Aorta (tissue), 5 donors: Measurements from ENCODE around the gene IDH2. TPM values are rescaled to one million over a fixed set of nuclear protein-coding genes. Genes with fewer than 3 reads are reported as not detected.

Source experiments
- ATAC-seq: fragments of 200-7000 bp; cut with Tn5 transposase; one replicate; pipeline ENCODE4 v1.9.1; 2022; ENCODE audit warnings: moderate library complexity; ENCODE audit not compliant: low FRiP score
- DNase-seq, 2 donors: peaks; one replicate each; pipeline ENCODE4 v3.0.0-alpha.2; 2020
- H3K27ac ChIP-seq, 2 donors: one replicate each; pipeline ENCODE4 v1.5.1; 2013; ENCODE audit warnings: low read length in 2 of 2, mild to moderate bottlenecking in 2 of 2, moderate library complexity in 2 of 2, control low read depth in 1 of 2, inconsistent platforms in 1 of 2, low read depth in 1 of 2
- H3K27me3 ChIP-seq, 2 donors: one replicate each; pipeline ENCODE4 v1.6.1; 2013; ENCODE audit warnings: control low read depth in 1 of 2, low read length in 1 of 2, mild to moderate bottlenecking in 1 of 2, moderate library complexity in 1 of 2; ENCODE audit not compliant: insufficient read depth in 2 of 2, control insufficient read depth in 1 of 2
- H3K36me3 ChIP-seq, 2 donors: one replicate each; pipeline ENCODE4 v1.6.1; 2013; ENCODE audit warnings: control low read depth in 1 of 2, low read length in 1 of 2, mild to moderate bottlenecking in 1 of 2; ENCODE audit not compliant: insufficient read depth in 2 of 2, control insufficient read depth in 1 of 2
- H3K4me1 ChIP-seq, 2 donors: one replicate each; pipeline ENCODE4 v1.6.1; 2013; ENCODE audit warnings: low read length in 2 of 2, control low read depth in 1 of 2, mild to moderate bottlenecking in 1 of 2, moderate library complexity in 1 of 2; ENCODE audit not compliant: insufficient read depth in 2 of 2, control insufficient read depth in 1 of 2
- H3K4me3 ChIP-seq, 2 donors: one replicate each; pipeline ENCODE4 v1.5.1; 2013; ENCODE audit warnings: low read length in 2 of 2, control low read depth in 1 of 2, mild to moderate bottlenecking in 1 of 2
- H3K9me3 ChIP-seq: one replicate; pipeline ENCODE4 v1.6.1; 2013; ENCODE audit warnings: mild to moderate bottlenecking, low read length; ENCODE audit not compliant: control insufficient read depth
- WGBS, 2 donors: extraction: QIAGEN DNeasy Blood & Tissue Kit; methylation state at CpG; one replicate each; pipeline ENCODE4 v1.1.7; 2013; 5-methylcytosine and 5-hydroxymethylcytosine counted together
- intact Hi-C, 2 donors: fragments of 100-400 bp; cut with DNase I; formaldehyde crosslinking; loops; one replicate each; pipeline versions ENCODE4 v1.14.2 to v1.15.0; 2022
- polyA plus RNA-seq, 2 donors: library from polyadenylated mRNA; stranded (reverse); fragments of 200-250 nt; gene quantifications; one replicate each; pipeline ENCODE4 v1.2.3, GENCODE V29; 2013
- total RNA-seq, 2 donors: library from RNA; stranded (reverse); fragmentation: NEBNext Ultra II Directional; extraction: Animal tissue kit (Norgen Biotek cat#: 25700); gene quantifications; one replicate each; pipeline ENCODE4 v1.2.1, GENCODE V29; 2021
- donor health status: healthy with polysubstance abuse.
- donor health status: Bipolar disorder and iron deficiency.
- donor health status: DM: no; HTN: no; CAD: no.
- donor health status: DM: no; HTN: no; CAD: no.
- donor health status: DM: yes; HTN: yes; CAD: no.

Gene IDH2
- total and polyA plus RNA-seq, 4 donors: 18.8 to 37.5 (median 31.4) TPM

DNA sequence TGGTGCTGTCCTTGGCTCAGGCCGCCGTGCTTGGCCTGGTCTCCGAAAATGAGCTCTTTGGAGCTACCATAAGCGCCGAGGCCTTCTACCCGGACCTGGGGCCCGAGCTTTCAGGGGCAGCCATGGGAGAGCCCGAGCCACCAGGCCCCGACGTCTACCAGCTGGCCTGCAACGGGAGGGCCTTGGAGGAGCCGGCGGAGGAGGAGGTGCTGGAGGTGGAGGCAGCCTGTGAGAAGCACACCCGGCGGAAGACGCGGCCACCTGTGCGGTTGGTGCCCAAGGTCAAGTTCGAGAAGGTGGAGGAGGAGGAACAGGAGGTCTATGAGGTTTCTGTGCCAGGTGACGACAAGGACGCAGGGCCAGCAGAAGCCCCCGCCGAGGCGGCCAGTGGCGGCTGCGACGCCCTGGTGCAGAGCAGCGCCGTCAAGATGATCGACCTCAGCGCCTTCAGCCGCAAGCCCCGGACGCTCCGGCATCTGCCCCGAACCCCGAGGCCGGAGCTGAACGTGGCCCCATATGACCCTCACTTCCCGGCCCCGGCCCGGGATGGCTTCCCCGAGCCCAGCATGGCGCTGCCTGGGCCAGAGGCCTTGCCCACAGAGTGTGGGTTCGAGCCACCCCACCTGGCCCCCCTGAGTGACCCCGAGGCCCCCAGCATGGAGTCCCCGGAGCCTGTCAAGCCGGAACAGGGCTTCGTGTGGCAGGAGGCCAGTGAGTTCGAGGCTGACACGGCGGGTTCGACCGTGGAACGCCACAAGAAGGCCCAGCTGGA, 34.9 kb downstream of the IDH2 start:
- ATAC-seq: no peak
- Histone ChIP-seq H3K9me3 (no peaks in the 10 kb centered on the region), H3K4me3 (no peak overlapping the region), H3K4me1 (no peaks in the 10 kb centered on the region), H3K36me3 (no peaks in the 10 kb centered on the region), H3K27me3 (no peaks in the 10 kb centered on the region), H3K27ac (no peak overlapping the region)
- 92 to 94% methylated on average over 48 to 55 of the region's 55 CpGs for WGBS, 2 donors
- intact Hi-C loops: loop anchor here in 1 of 2 donors (5.0 kb wide), 1 partner anchor 155 kb away; the partner anchor contains the start of gene ARPIN
- no peak for DNase-seq

GRCh38 chr15:90065682-90066049, 36.6 kb downstream of the IDH2 start:
- Histone ChIP-seq H3K27me3 (no peaks in the 10 kb centered on the region), H3K4me3 (no peak overlapping the region), H3K27ac (no peak overlapping the region), H3K36me3 (no peaks in the 10 kb centered on the region), H3K4me1 (no peaks in the 10 kb centered on the region), H3K9me3 (no peaks in the 10 kb centered on the region)
- WGBS, 2 donors: 80 to 84% methylated on average over 7 of the region's 7 CpGs
- no peak for DNase-seq
- no peak for ATAC-seq
- intact Hi-C loops: loop anchor here in 1 of 2 donors (5.0 kb wide), 1 partner anchor 153 kb away; the partner anchor contains the start of gene ARPIN

DNA sequence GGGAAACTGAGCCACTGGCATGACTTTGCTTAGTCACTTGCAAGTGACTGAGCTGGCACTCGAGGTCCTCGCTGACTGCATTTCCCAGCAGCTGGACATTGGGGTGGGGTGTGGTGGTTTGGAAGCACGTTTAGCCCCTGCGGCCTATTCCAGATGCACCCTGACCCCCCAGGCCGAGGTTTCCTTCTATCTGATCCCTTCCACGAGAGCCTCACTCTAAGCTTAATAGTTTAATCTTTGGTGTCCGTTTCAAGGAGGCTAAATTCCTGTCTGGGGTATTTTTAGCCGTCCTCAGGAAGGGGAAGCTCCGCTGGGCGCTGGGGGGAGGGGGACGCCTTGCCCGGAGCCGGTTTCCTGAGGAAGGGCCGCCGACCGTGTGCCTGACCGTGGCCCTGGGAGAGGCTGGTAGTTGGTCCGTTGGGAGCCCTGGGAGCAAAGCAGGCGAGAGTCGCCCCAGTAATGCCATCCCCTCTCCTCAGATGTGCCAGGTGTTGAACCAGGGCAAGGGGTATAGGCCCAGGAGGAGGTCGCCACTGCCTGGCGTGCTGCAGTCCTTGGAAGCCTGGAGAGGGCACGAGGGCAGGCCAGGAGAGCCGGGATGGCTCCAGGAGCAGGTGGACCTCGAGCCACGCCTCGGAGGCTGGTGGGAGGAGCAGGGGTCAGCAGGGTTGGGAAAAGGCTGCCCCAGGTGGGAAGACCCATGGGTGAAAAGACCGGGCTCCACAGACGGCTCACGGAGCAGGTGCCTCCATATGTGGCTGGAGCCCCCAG, 37.2 kb downstream of the IDH2 start:
- no peaks in the 10 kb centered on the region for H3K4me1 ChIP-seq

DNA sequence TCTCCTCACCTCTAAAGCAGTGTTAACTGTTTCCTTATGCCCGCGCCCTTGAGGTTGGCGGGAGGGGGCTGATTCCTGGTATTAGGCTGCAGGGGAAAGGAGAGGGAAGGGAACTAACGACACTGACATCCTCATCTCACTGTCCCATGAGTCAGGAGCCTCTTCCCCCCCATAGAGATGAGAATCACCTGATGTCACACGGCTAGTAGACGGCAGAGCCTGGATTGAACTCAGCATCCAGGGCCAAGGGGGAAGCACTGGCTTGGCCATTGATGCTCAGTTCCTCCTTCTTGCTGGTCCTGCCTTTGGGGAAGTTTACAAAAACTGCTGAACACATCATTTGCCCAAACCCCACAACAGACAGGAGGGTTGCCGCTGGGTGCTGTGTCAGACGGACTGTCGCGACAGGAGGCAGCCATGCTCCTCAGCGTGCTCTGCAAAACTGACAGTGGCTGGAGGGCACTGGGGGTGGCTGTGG, 38.5 kb downstream of the IDH2 start:
- no peak overlapping the region for H3K27ac ChIP-seq
- WGBS, 2 donors: 93 to 95% methylated on average over 11 of the region's 11 CpGs
- DNase-seq: peak in 1 of 2 donors; percentile 86
- peak; percentile 31 for ATAC-seq
- H3K9me3 ChIP-seq: no peaks in the 10 kb centered on the region
- H3K4me3 ChIP-seq: no peak overlapping the region
- no peaks in the 10 kb centered on the region for H3K27me3 ChIP-seq
- H3K4me1 ChIP-seq: no peaks in the 10 kb centered on the region
- intact Hi-C loops: no loop called here
- no peaks in the 10 kb centered on the region for H3K36me3 ChIP-seq

More for the DNA sequence above, 37.2 kb downstream of the IDH2 start:
- WGBS, 2 donors: 30 to 32% methylated on average over 30 of the region's 30 CpGs
- H3K27ac ChIP-seq: peak overlapping the region in 1 of 2 donors; percentile 55
- ATAC-seq: peak; percentile 51
- H3K9me3 ChIP-seq: no peaks in the 10 kb centered on the region
- no peaks in the 10 kb centered on the region for H3K27me3 ChIP-seq
- no peaks in the 10 kb centered on the region for H3K36me3 ChIP-seq
- intact Hi-C loops: loop anchor here in 1 of 2 donors (5.0 kb wide), 1 partner anchor 153 kb away; the partner anchor contains the start of gene ARPIN
- no peak overlapping the region for H3K4me3 ChIP-seq
- DNase-seq: peak in 1 of 2 donors; percentile 89

DNA sequence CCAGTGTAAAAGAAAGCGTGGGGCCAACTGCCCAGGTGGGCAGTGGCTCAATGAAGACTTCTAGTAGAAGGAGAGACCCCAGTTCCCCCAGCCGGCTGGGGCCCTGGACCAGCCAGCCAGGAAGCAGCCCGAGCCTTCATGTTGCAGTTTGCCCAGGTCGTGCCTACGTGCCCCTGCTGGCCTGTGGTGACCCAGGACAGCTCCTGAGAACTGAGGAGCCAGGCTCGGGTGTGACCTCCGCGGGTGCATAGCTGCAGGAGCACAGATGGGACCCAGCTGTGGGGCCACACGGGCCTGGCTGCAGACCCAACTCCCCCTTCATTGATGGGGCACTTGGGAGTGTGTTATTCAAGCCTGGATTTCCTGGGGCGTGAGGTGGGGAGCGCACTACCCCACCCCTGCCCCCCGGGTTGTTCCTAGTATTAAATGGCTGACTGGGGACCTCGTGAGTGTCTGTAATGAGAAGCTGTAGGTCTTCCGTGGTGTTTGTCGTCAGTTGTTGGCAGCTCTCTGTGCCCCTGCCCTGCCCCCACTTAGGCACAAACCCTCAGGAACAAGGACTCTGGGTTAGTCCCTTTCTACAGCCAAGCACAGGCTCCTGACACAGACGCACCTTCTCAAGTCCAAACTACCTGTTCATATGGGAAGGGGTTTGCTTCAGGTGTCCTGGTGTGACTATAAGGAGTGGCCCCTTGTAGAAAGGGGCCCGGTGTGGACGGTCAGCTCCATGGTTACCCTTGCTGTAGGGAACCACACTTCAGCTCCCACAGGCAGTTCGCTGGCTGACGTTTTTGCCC, 39.1 kb downstream of the IDH2 start:
- Histone ChIP-seq H3K4me3 (no peak overlapping the region), H3K9me3 (no peaks in the 10 kb centered on the region), H3K4me1 (no peaks in the 10 kb centered on the region), H3K36me3 (no peaks in the 10 kb centered on the region), H3K27me3 (no peaks in the 10 kb centered on the region), H3K27ac (no peak overlapping the region)
- WGBS, 2 donors: 79 to 81% methylated on average over 19 to 20 of the region's 20 CpGs
- DNase-seq (peak in 1 of 2 donors; percentile 69), ATAC-seq (no peak)
- intact Hi-C loops: no loop called here

DNA sequence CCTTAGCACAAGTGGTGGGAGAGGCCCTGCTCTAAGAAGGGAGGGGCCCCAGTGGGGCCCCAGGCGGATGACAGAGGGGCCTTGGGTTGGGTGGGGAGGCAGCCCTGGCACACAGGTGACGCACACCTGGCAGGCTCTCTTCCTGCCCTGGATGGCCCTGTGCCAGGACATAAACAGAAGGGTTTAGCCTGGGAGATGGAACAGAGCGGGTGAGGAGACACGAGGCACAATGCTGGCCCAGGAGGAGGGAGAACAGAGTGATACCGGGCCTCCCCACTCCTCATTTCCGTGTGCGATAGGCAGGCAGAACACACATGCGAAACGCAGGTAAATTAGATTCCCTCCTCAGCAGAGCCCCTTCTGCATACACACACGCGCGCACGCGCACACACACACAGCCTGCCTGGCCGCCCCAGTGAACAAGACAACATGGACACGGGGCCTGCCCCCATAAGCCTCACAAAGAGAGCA, 39.8 kb downstream of the IDH2 start:
- no peaks in the 10 kb centered on the region for H3K4me1 ChIP-seq
- no peaks in the 10 kb centered on the region for H3K27me3 ChIP-seq
- no peak overlapping the region for H3K4me3 ChIP-seq
- no peaks in the 10 kb centered on the region for H3K9me3 ChIP-seq
- WGBS, 2 donors: 82% methylated on average over 16 of the region's 16 CpGs
- intact Hi-C loops: no loop called here
- H3K27ac ChIP-seq: no peak overlapping the region
- ATAC-seq (no peak), DNase-seq (no peak)
- H3K36me3 ChIP-seq: no peaks in the 10 kb centered on the region

DNA sequence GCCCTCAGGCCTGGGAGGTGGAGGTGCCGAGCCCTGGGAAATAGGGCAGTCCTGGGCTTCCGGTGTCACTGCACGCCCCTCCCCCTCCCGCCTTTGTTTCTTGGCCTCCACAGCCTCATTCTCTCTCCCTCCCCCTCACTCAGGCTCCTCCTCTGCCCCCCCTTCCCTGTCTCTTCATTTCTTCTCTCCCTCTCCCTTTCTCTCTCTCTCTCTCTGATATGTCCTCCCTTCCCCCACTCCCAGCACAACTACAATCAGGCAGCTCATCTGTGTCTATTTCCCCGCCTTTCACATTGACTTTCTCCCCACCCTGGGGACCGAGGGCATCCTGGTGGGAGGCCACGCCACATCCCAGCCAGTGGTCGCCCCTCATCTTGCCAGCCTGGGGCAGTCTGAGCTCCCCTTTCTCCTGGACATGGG, 40.2 kb downstream of the IDH2 start:
- no peak for ATAC-seq
- H3K4me1 ChIP-seq: no peaks in the 10 kb centered on the region
- no peaks in the 10 kb centered on the region for H3K27me3 ChIP-seq
- no peaks in the 10 kb centered on the region for H3K9me3 ChIP-seq
- WGBS, 2 donors: 53 to 55% methylated on average over 8 of the region's 8 CpGs
- no peaks in the 10 kb centered on the region for H3K36me3 ChIP-seq
- peak in 1 of 2 donors; percentile 65 for DNase-seq
- intact Hi-C loops: no loop called here
- no peak overlapping the region for H3K4me3 ChIP-seq
- H3K27ac ChIP-seq: no peak overlapping the region

- ATAC-seq (no peak), DNase-seq (no peak)
- Histone ChIP-seq H3K27ac (no peak overlapping the region), H3K27me3 (no peaks in the 10 kb centered on the region), H3K4me3 (no peak overlapping the region), H3K36me3 (no peaks in the 10 kb centered on the region), H3K9me3 (no peaks in the 10 kb centered on the region), H3K4me1 (no peaks in the 10 kb centered on the region)
- intact Hi-C loops: no loop called here
- whole genome bisulfite sequencing, 2 donors: 88 to 89% methylated on average over 3 of the region's 3 CpGs
Measured at GRCh38 chr15:90060797-90061196, 41.5 kb downstream of the IDH2 start.
